SK-N-SH treated with all-trans-retinoic acid at 6 μM for 48 hours (cell line): ENCODE results near the gene FHIT.

Source experiments
- ARNTL ChIP-seq: fragments of 450-650 bp; formaldehyde crosslinking; IDR thresholded peaks from 2 replicates; pipeline ENCODE4 v1.5.0; 2020; ENCODE audit warnings: low read depth, mild to moderate bottlenecking, moderate library complexity, borderline replicate concordance
- BACH2 ChIP-seq: fragments of 250-450 bp; sonication (Bioruptor Pico); IDR thresholded peaks from 2 replicates; pipeline ENCODE4 v1.9.0; 2021; ENCODE audit warnings: mild to moderate bottlenecking, borderline replicate concordance
- CSDC2 ChIP-seq: fragments of 250-450 bp; sonication (Bioruptor Pico); IDR thresholded peaks from 2 replicates; pipeline ENCODE4 v1.5.0; 2020; ENCODE audit warnings: mild to moderate bottlenecking, moderate library complexity
- PATZ1 ChIP-seq: fragments of 250-450 bp; sonication (Bioruptor Pico); IDR thresholded peaks from 2 replicates; pipeline ENCODE4 v1.8.0; 2020; ENCODE audit warnings: mild to moderate bottlenecking, moderate library complexity, borderline replicate concordance
- PPARA ChIP-seq: fragments of 250-450 bp; sonication (Bioruptor Pico); IDR thresholded peaks from 2 replicates; pipeline ENCODE4 v1.5.0; 2020; ENCODE audit warnings: mild to moderate bottlenecking, borderline replicate concordance
- RARB ChIP-seq: fragments of 250-450 bp; sonication (Bioruptor Pico); IDR thresholded peaks from 2 replicates; pipeline ENCODE4 v1.8.0; 2021; ENCODE audit warnings: mild to moderate bottlenecking, moderate library complexity
- SNAI2 ChIP-seq: fragments of 250-450 bp; sonication (Bioruptor Pico); IDR thresholded peaks from 2 replicates; pipeline ENCODE4 v1.5.0; 2020; ENCODE audit warnings: mild to moderate bottlenecking, moderate library complexity
- TCF4 ChIP-seq: fragments of 250-450 bp; sonication (Bioruptor Pico); IDR thresholded peaks from 2 replicates; pipeline ENCODE4 v1.8.0; 2021; ENCODE audit warnings: mild to moderate bottlenecking, moderate library complexity, borderline replicate concordance
- TF ChIP-seq, protein P1 (sequence below): fragments of 250-450 bp; sonication (Bioruptor Pico); IDR thresholded peaks from 2 replicates; pipeline ENCODE4 v1.5.0; 2020; ENCODE audit warnings: mild to moderate bottlenecking, moderate library complexity

- TF ChIP-seq PPARA (CRISPR knock-in tag) (no peak), TCF4 (CRISPR knock-in tag) (no peak), BACH2 (CRISPR knock-in tag) (no peak), ARNTL (no peak), PATZ1 (CRISPR knock-in tag) (no peak), SNAI2 (CRISPR knock-in tag) (no peak), RARB (CRISPR knock-in tag) (no peak), CSDC2 (CRISPR knock-in tag) (no peak)
- TF ChIP-seq, protein P1, sequence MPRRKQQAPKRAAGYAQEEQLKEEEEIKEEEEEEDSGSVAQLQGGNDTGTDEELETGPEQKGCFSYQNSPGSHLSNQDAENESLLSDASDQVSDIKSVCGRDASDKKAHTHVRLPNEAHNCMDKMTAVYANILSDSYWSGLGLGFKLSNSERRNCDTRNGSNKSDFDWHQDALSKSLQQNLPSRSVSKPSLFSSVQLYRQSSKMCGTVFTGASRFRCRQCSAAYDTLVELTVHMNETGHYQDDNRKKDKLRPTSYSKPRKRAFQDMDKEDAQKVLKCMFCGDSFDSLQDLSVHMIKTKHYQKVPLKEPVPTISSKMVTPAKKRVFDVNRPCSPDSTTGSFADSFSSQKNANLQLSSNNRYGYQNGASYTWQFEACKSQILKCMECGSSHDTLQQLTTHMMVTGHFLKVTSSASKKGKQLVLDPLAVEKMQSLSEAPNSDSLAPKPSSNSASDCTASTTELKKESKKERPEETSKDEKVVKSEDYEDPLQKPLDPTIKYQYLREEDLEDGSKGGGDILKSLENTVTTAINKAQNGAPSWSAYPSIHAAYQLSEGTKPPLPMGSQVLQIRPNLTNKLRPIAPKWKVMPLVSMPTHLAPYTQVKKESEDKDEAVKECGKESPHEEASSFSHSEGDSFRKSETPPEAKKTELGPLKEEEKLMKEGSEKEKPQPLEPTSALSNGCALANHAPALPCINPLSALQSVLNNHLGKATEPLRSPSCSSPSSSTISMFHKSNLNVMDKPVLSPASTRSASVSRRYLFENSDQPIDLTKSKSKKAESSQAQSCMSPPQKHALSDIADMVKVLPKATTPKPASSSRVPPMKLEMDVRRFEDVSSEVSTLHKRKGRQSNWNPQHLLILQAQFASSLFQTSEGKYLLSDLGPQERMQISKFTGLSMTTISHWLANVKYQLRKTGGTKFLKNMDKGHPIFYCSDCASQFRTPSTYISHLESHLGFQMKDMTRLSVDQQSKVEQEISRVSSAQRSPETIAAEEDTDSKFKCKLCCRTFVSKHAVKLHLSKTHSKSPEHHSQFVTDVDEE (CRISPR knock-in tag), result no peak
Observed at GRCh38 chr3:60932170-60932569, 319.1 kb downstream of the FHIT start.
